HCT116 (cell line): ENCODE measurements around the gene PHF13. TPM values are rescaled to one million over a fixed set of nuclear protein-coding genes. Genes with fewer than 3 reads are reported as not detected.

Source experiments
- ATAC-seq: fragments of 200-7000 bp; cut with Tn5 transposase; 2 replicates; pipeline ENCODE4 v1.9.1; 2020; ENCODE audit warnings: mild to moderate bottlenecking, moderate library complexity
- Bru-seq: library from RNA; stranded (reverse); fragments of 400-500 nt; gene quantifications from one replicate; lab custom pipeline; 2021; lab: Mats Ljungman, UMichigan
- BruChase-seq, 2 experiments: library from RNA; stranded (reverse); fragments of 400-500 nt; gene quantifications; one replicate each; lab custom pipeline; 2021; lab: Mats Ljungman, UMichigan
- BruUV-seq: library from RNA; stranded (reverse); fragments of 400-500 nt; replicated peaks from 2 replicates; lab custom pipeline; 2021; lab: Mats Ljungman, UMichigan
- CTCF ChIA-PET: fragments of 300-600 bp; sonication (Branson Sonifier 250); formaldehyde crosslinking; loops from one replicate; lab custom pipeline; 2021; ENCODE audit warnings: antibody characterized with exemption; lab: Charles Lee
- POLR2A ChIA-PET: fragments of 300-600, 350-600 bp; sonication (Branson Sonifier 250); formaldehyde crosslinking; loops from one replicate; lab custom pipeline; 2021; ENCODE audit warnings: antibody characterized with exemption; lab: Charles Lee
- RAD21 ChIA-PET, 2 experiments: fragments of 300-600 bp; sonication (Branson Sonifier 250); formaldehyde crosslinking; loops; one replicate each; lab custom pipeline; 2023; ENCODE audit warnings: low total read pairs in 2 of 2; ENCODE audit not compliant: uncharacterized antibody in 2 of 2, unreplicated experiment in 2 of 2, low non-redundant PET in 1 of 2; lab: Charles Lee
- DNase-seq: peaks from one replicate; pipeline ENCODE4 v3.0.0-alpha.2; 2010; ENCODE audit warnings: low read depth, low spot score
- H2AFZ ChIP-seq: fragments of 200-600 bp; shearing (Covaris generic), sonication (generic); 2 replicates; pipeline ENCODE4 v1.6.1; 2017; ENCODE audit warnings: low read depth, mixed run types, mixed read lengths, antibody characterized with exemption, low read length; ENCODE audit not compliant: poor library complexity, severe bottlenecking
- H3K27ac ChIP-seq: 2 replicates; pipeline ENCODE4 v1.5.1; 2012; ENCODE audit warnings: low read depth, low read length
- H3K27me3 ChIP-seq: fragments of 200-600 bp; sonication (generic); 2 replicates; pipeline ENCODE4 v1.6.1; 2016; ENCODE audit warnings: mixed run types, low read length, mixed read lengths; ENCODE audit not compliant: insufficient read depth
- H3K36me3 ChIP-seq, 2 experiments: fragments of 200-500 bp in 1 of 2; fragments of 200-600 bp in 1 of 2; sonication (Bioruptor generic) in 1 of 2; sonication (generic) in 1 of 2; 2 replicates each; pipeline versions ENCODE4 v1.5.1 to v1.6.1; 2014 to 2016; ENCODE audit warnings: low read length in 2 of 2, inconsistent platforms in 1 of 2, mixed read lengths in 1 of 2, mixed run types in 1 of 2; ENCODE audit not compliant: insufficient read depth in 2 of 2, control insufficient read depth in 1 of 2
- H3K4me1 ChIP-seq, 2 experiments: fragments of 200-600 bp in 1 of 2; sonication (generic) in 1 of 2; 2 replicates each; pipeline versions ENCODE4 v1.5.1 to v1.6.1; 2012 to 2017; ENCODE audit warnings: low read length in 2 of 2, inconsistent platforms in 1 of 2, mild to moderate bottlenecking in 1 of 2, mixed read lengths in 1 of 2, mixed run types in 1 of 2, moderate library complexity in 1 of 2; ENCODE audit not compliant: insufficient read depth in 2 of 2, control insufficient read depth in 1 of 2
- H3K4me2 ChIP-seq: fragments of 200-600 bp; sonication (generic); 2 replicates; pipeline ENCODE4 v1.6.1; 2017; ENCODE audit warnings: mixed run types, low read length, mixed read lengths
- H3K4me3 ChIP-seq, 2 experiments: fragments of 200-600 bp in 1 of 2; sonication (generic) in 1 of 2; replicated peaks in 1 of 2; 2 replicates each; pipeline ENCODE4 v1.5.1; 2011 to 2016; ENCODE audit warnings: low read length in 2 of 2, control low read depth in 1 of 2, low read depth in 1 of 2, mild to moderate bottlenecking in 1 of 2, mixed read lengths in 1 of 2, mixed run types in 1 of 2
- H3K79me2 ChIP-seq: fragments of 200-600 bp; sonication (generic); 2 replicates; pipeline ENCODE4 v1.6.1; 2017; ENCODE audit warnings: mild to moderate bottlenecking, mixed run types, low read length, moderate library complexity, mixed read lengths; ENCODE audit not compliant: insufficient read depth
- H3K9ac ChIP-seq: fragments of 200-600 bp; sonication (generic); 2 replicates; pipeline ENCODE4 v1.6.1; 2016; ENCODE audit warnings: low read length, mixed read lengths
- H3K9me2 ChIP-seq: fragments of 200-600 bp; sonication (generic), shearing (Covaris generic); 2 replicates; pipeline ENCODE4 v1.6.1; 2017; ENCODE audit warnings: mixed run types, mild to moderate bottlenecking, moderate library complexity; ENCODE audit not compliant: insufficient read depth
- H3K9me3 ChIP-seq, 2 experiments: fragments of 200-500 bp in 1 of 2; fragments of 200-600 bp in 1 of 2; sonication (Bioruptor generic) in 1 of 2; sonication (generic) in 1 of 2; 2 replicates each; pipeline ENCODE4 v1.6.1; 2014 to 2017; ENCODE audit warnings: low read length in 2 of 2, mixed read lengths in 2 of 2, inconsistent platforms in 1 of 2, low read depth in 1 of 2, mild to moderate bottlenecking in 1 of 2, mixed run types in 1 of 2, moderate library complexity in 1 of 2; ENCODE audit not compliant: control insufficient read depth in 1 of 2, insufficient read depth in 1 of 2
- H4K20me1 ChIP-seq: fragments of 200-600 bp; sonication (generic), shearing (Covaris generic); 2 replicates; pipeline ENCODE4 v1.6.1; 2017; ENCODE audit warnings: mixed run types, mild to moderate bottlenecking, moderate library complexity; ENCODE audit not compliant: insufficient read depth
- ATF3 ChIP-seq: IDR thresholded peaks from 2 replicates; pipeline ENCODE4 v1.6.1; 2012
- CEBPB ChIP-seq: IDR thresholded peaks from 2 replicates; pipeline ENCODE4 v1.6.1; 2012; ENCODE audit warnings: low read depth
- EGR1 ChIP-seq: IDR thresholded peaks from 2 replicates; pipeline ENCODE4 v1.6.1; 2012; ENCODE audit warnings: low read depth
- ELF1 ChIP-seq: IDR thresholded peaks from 2 replicates; pipeline ENCODE4 v1.6.1; 2012; ENCODE audit warnings: low read depth, borderline replicate concordance
- EZH2 ChIP-seq: fragments of 200-600 bp; sonication (generic); IDR thresholded peaks from 2 replicates; pipeline ENCODE4 v1.6.1; 2017; ENCODE audit warnings: antibody characterized with exemption, mixed run types
- EZH2phosphoT487 ChIP-seq: fragments of 200-600 bp; IDR thresholded peaks from 2 replicates; pipeline ENCODE4 v1.6.1; 2018; ENCODE audit warnings: antibody characterized with exemption, borderline replicate concordance
- FOSL1 ChIP-seq: IDR thresholded peaks from 2 replicates; pipeline ENCODE4 v1.6.1; 2012; ENCODE audit warnings: low read depth
- JUND ChIP-seq: IDR thresholded peaks from 2 replicates; pipeline ENCODE4 v1.6.1; 2012
- MAX ChIP-seq: IDR thresholded peaks from 2 replicates; pipeline ENCODE4 v1.6.1; 2012
- POLR2AphosphoS5 ChIP-seq: IDR thresholded peaks from 2 replicates; pipeline ENCODE4 v1.6.1; 2011; ENCODE audit warnings: mild to moderate bottlenecking, low read depth, low read length, moderate library complexity
- SIN3A ChIP-seq: IDR thresholded peaks from 2 replicates; pipeline ENCODE4 v1.6.1; 2012; ENCODE audit warnings: low read depth
- SP1 ChIP-seq: IDR thresholded peaks from 2 replicates; pipeline ENCODE4 v1.6.1; 2012; ENCODE audit warnings: low read depth
- SRF ChIP-seq: IDR thresholded peaks from 2 replicates; pipeline ENCODE4 v1.6.1; 2012; ENCODE audit warnings: low read depth
- TCF7L2 ChIP-seq: IDR thresholded peaks from 2 replicates; pipeline ENCODE4 v1.7.0; 2011; ENCODE audit warnings: borderline replicate concordance, inconsistent platforms; ENCODE audit not compliant: insufficient read depth, insufficient read length; ENCODE audit errors: extremely low read depth
- YY1 ChIP-seq: IDR thresholded peaks from 2 replicates; pipeline ENCODE4 v1.6.1; 2011; ENCODE audit warnings: low read length, low read depth, moderate library complexity, mild to moderate bottlenecking; ENCODE audit not compliant: insufficient replicate concordance; ENCODE audit errors: extremely low read depth
- intact Hi-C: fragments of 100-400 bp; cut with micrococcal nuclease; formaldehyde crosslinking; loops from 2 replicates; pipeline ENCODE4 v1.10.0; 2022
- long read RNA-seq: library from polyadenylated mRNA; unstranded; transcript quantifications from one replicate; pipeline ENCODE4 v2.0.0, GENCODE V29; 2021; ENCODE audit not compliant: unreplicated experiment
- polyA plus RNA-seq: library from polyadenylated mRNA; unstranded; fragments of >200 nt; gene quantifications from 2 replicates; pipeline ENCODE4 v1.2.1, GENCODE V29; 2012; ENCODE audit warnings: missing spikeins
- total RNA-seq: library from RNA; stranded (reverse); gene quantifications from one replicate; pipeline ENCODE4 v1.2.1, GENCODE V29; 2021; ENCODE audit not compliant: unreplicated experiment

The PHF13 gene
- total RNA-seq = 25.8 TPM
- 10.6 and 13.7 TPM in 2 replicates for polyA plus RNA-seq
- percentile 72 among the genes with signal in this experiment for Bru-seq, nascent RNA
- BruChase-seq, experiment 1, labeled RNA remaining after a 6-hour chase = percentile 81 among the genes with signal in this experiment
- percentile 93 among the genes with signal in this experiment for BruChase-seq, experiment 2, labeled RNA remaining after a 2-hour chase
- long read RNA-seq, transcript PHF13-201 (4 exons, 3,681 nt) = major isoform, 53 of 73 reads
- long read RNA-seq, partial matches to known transcripts = 14 of 73 reads
- long read RNA-seq, other reads (novel, unspliced or antisense) = 6 of 73 reads

GRCh38 chr1:6613361-6614018 lies at the start of gene PHF13:
Gene PHF13, plus strand, starts transcription at chr1:6613731. Its CDS starts 336 bp downstream, at chr1:6614067.
- ChIA-PET RAD21 (no interaction called here), POLR2A (no interaction called here)
- Histone ChIP-seq H2AFZ (peak within 1 kb of the TSS; percentile 13), H3K36me3 (peaks cover 6 to 15% of the 10 kb centered on the region in 2 experiments; a peak in 3 of 4 replicates), H3K4me2 (peak within 1 kb of the TSS; percentile 98), H3K27me3 (no peaks in the 10 kb centered on the region)
- TF ChIP-seq JUND = no peak
- TF ChIP-seq EZH2phosphoT487 = no peak
- peak; percentile 66 for TF ChIP-seq POLR2AphosphoS5
- TF ChIP-seq EGR1 = peak; percentile 96
- TF ChIP-seq MAX = peak; percentile 86
- no peak; the same call in 1 of the 2 replicates for TF ChIP-seq SRF
- TF ChIP-seq EZH2 = no peak
- peak; percentile 80 for TF ChIP-seq SIN3A
- peak; percentile 55 for TF ChIP-seq YY1
- peak; percentile 90 for TF ChIP-seq SP1
- peak; percentile 54 for TF ChIP-seq TCF7L2
- TF ChIP-seq ELF1 = no peak
- TF ChIP-seq ATF3 = no peak
- TF ChIP-seq CEBPB = no peak
- TF ChIP-seq FOSL1 = no peak
- TF ChIP-seq, all 23 proteins: peak for 7
- BruUV-seq = no TSS peak
- H3K79me2 ChIP-seq = peaks cover 43% of the 10 kb centered on the region
- H3K9ac ChIP-seq = peak within 1 kb of the TSS; percentile 93
- H3K9me3 ChIP-seq = no peaks in the 10 kb centered on the region
- H3K4me3 ChIP-seq = peak within 1 kb of the TSS; percentile 62 to 83
- CTCF ChIA-PET = no interaction called here
- H3K27ac ChIP-seq = peak within 1 kb of the TSS; percentile 92
- H3K4me1 ChIP-seq = peaks cover 8 to 46% of the 10 kb centered on the region in 2 experiments
- H4K20me1 ChIP-seq = no peaks in the 10 kb centered on the region; the same call in 1 of the 2 replicates
- H3K9me2 ChIP-seq = no peaks in the 10 kb centered on the region
- intact Hi-C loops = no loop called here
- DNase-seq (peak; percentile 97), ATAC-seq (peak; percentile 93)
